NB4 (cell line): ENCODE results near the gene CIB1.

Experiments used
- CTCF ChIP-seq: IDR thresholded peaks from one replicate; pipeline ENCODE4 v1.5.1; 2012; ENCODE audit warnings: low read depth, low read length
- MAX ChIP-seq: IDR thresholded peaks from 2 replicates; pipeline ENCODE4 v1.6.1; 2011; ENCODE audit warnings: low read depth, low read length
- POLR2A ChIP-seq: IDR thresholded peaks from 2 replicates; pipeline ENCODE4 v1.6.1; 2011; ENCODE audit warnings: mild to moderate bottlenecking; ENCODE audit not compliant: insufficient read length; ENCODE audit errors: extremely low read depth

GRCh38 chr15:90268415-90268814 lies 34.7 kb upstream of the CIB1 start:
- no peak for TF ChIP-seq POLR2A
- TF ChIP-seq CTCF: no peak
- TF ChIP-seq MAX: no peak
